IMR-90 (cell line): Measurements from ENCODE around the gene S100A11.
A peak's percentile ranks its signal among the peaks of the same experiment; 100 is the strongest.

Experiments used
- BHLHE40 ChIP-seq: fragments of 150-350 bp; IDR thresholded peaks from 2 replicates; pipeline ENCODE4 v1.6.1; 2016; ENCODE audit warnings: mild to moderate bottlenecking, low read depth, low read length
- CEBPB ChIP-seq: IDR thresholded peaks from 2 replicates; pipeline ENCODE4 v1.6.1; 2012; ENCODE audit warnings: low read depth, low read length, improper control_type of control experiment
- CHD1 ChIP-seq: IDR thresholded peaks from 2 replicates; pipeline ENCODE4 v1.6.1; 2012; ENCODE audit warnings: low read depth, low read length, improper control_type of control experiment
- CTCF ChIP-seq: conservative IDR thresholded peaks from 2 replicates; pipeline ENCODE4 v1.5.1; 2012; ENCODE audit warnings: mild to moderate bottlenecking, low read depth, low read length, improper control_type of control experiment
- FOS ChIP-seq: fragments of 150-350 bp; IDR thresholded peaks from 2 replicates; pipeline ENCODE4 v1.6.1; 2016; ENCODE audit warnings: low read depth, low read length
- MAFK ChIP-seq: IDR thresholded peaks from 2 replicates; pipeline ENCODE4 v1.6.1; 2012; ENCODE audit warnings: low read depth, low read length, improper control_type of control experiment
- MAZ ChIP-seq: IDR thresholded peaks from 2 replicates; pipeline ENCODE4 v1.6.1; 2012; ENCODE audit warnings: low read depth, mild to moderate bottlenecking, low read length, improper control_type of control experiment, moderate library complexity, borderline replicate concordance
- MXI1 ChIP-seq: IDR thresholded peaks from 2 replicates; pipeline ENCODE4 v1.6.1; 2012; ENCODE audit warnings: low read depth, mild to moderate bottlenecking, low read length, moderate library complexity, borderline replicate concordance
- POLR2A ChIP-seq: IDR thresholded peaks from 2 replicates; pipeline ENCODE4 v1.6.1; 2012; ENCODE audit warnings: mild to moderate bottlenecking, low read depth, low read length
- RAD21 ChIP-seq: IDR thresholded peaks from 2 replicates; pipeline ENCODE4 v1.6.1; 2012; ENCODE audit warnings: low read length, improper control_type of control experiment
- RCOR1 ChIP-seq: IDR thresholded peaks from 2 replicates; pipeline ENCODE4 v1.6.1; 2012; ENCODE audit warnings: mild to moderate bottlenecking, low read length, improper control_type of control experiment; ENCODE audit not compliant: insufficient replicate concordance
- RFX5 ChIP-seq: IDR thresholded peaks from 2 replicates; pipeline ENCODE4 v1.8.0; 2012; ENCODE audit warnings: low read depth, mild to moderate bottlenecking, low read length, moderate library complexity
- SMC3 ChIP-seq: fragments of 150-350 bp; IDR thresholded peaks from 2 replicates; pipeline ENCODE4 v1.6.1; 2016; ENCODE audit warnings: low read depth, mild to moderate bottlenecking, antibody characterized with exemption, low read length, moderate library complexity
- USF2 ChIP-seq: fragments of 150-350 bp; IDR thresholded peaks from 2 replicates; pipeline ENCODE4 v1.6.1; 2017; ENCODE audit warnings: mild to moderate bottlenecking, antibody characterized with exemption, low read length, low read depth

- TF ChIP-seq MXI1 (no peak), MAFK (no peak), CTCF (no peak), RAD21 (no peak), POLR2A (no peak), RCOR1 (no peak), RFX5 (no peak), MAZ (no peak), CHD1 (no peak), BHLHE40 (no peak), CEBPB (peak; percentile 91), SMC3 (no peak), FOS (no peak), USF2 (no peak)
Observed at GRCh38 chr1:152029144-152029928, 7.5 kb downstream of the S100A11 start.
